Endothelial cell of umbilical vein (primary cell): ENCODE results near the gene ZNF689. TPM values are rescaled to one million over a fixed set of nuclear protein-coding genes. Genes with fewer than 3 reads are reported as not detected.

Experiments used
- BruUV-seq: library from RNA; stranded (reverse); fragments of 400-500 nt; replicated peaks from 2 replicates; lab custom pipeline; 2021; lab: Mats Ljungman, UMichigan
- CTCF ChIA-PET: fragments of 300-600, 350-600 bp; sonication (Branson Sonifier 250); formaldehyde crosslinking; loops from one replicate; lab custom pipeline; 2021; ENCODE audit warnings: antibody characterized with exemption, inconsistent platforms; lab: Charles Lee
- POLR2A ChIA-PET: fragments of 300-600, 350-600 bp; sonication (Branson Sonifier 250); formaldehyde crosslinking; loops from one replicate; lab custom pipeline; 2021; ENCODE audit warnings: antibody characterized with exemption, inconsistent platforms; lab: Charles Lee
- DNase-seq: peaks from one replicate; pipeline ENCODE4 v3.0.0-alpha.2; 2011; ENCODE audit warnings: low read depth, low spot score
- FAIRE-seq: peaks from 2 replicates; lab custom pipeline; 2011; peaks lifted over from hg19 to GRCh38; lab: Jason Lieb, UNC
- H2AFZ ChIP-seq: 2 replicates; pipeline ENCODE4 v1.6.0; 2012; ENCODE audit warnings: low read depth, low read length, control low read depth, inconsistent platforms
- H3K27ac ChIP-seq: 2 replicates; pipeline ENCODE4 v1.5.1; 2011; ENCODE audit warnings: low read depth, mild to moderate bottlenecking, control low read depth, low read length, moderate library complexity; ENCODE audit not compliant: insufficient read depth
- H3K27me3 ChIP-seq, 2 experiments: 2 replicates each; pipeline versions ENCODE4 v1.6.0 to v1.6.1; 2011; ENCODE audit warnings: low read length in 2 of 2, mixed read lengths in 1 of 2; ENCODE audit not compliant: control insufficient read depth in 2 of 2, insufficient read depth in 2 of 2
- H3K36me3 ChIP-seq, 2 experiments: 2 replicates in 1 of 2; 3 replicates in 1 of 2; pipeline ENCODE4 v1.5.1; 2011; ENCODE audit warnings: low read length in 2 of 2, mild to moderate bottlenecking in 1 of 2, moderate library complexity in 1 of 2; ENCODE audit not compliant: control insufficient read depth in 2 of 2, insufficient read depth in 2 of 2; ENCODE audit errors: extremely low read depth in 1 of 2
- H3K4me1 ChIP-seq: 3 replicates; pipeline ENCODE4 v1.5.1; 2011; ENCODE audit warnings: mild to moderate bottlenecking, low read length; ENCODE audit not compliant: control insufficient read depth, insufficient read depth; ENCODE audit errors: extremely low read depth
- H3K4me2 ChIP-seq: 2 replicates; pipeline ENCODE4 v1.6.1; 2011; ENCODE audit warnings: low read length, control low read depth, mixed read lengths; ENCODE audit not compliant: insufficient read depth
- H3K4me3 ChIP-seq, 3 experiments: fragments of 200-600 bp in 1 of 3; sonication (generic), shearing (Covaris generic) in 1 of 3; replicated peaks in 1 of 3; 2 replicates each; pipeline ENCODE4 v1.5.1; 2011 to 2016; ENCODE audit warnings: control low read depth in 3 of 3, low read length in 3 of 3, mild to moderate bottlenecking in 2 of 3, inconsistent platforms in 1 of 3, low read depth in 1 of 3, moderate library complexity in 1 of 3; ENCODE audit not compliant: insufficient read depth in 1 of 3
- H3K79me2 ChIP-seq: 2 replicates; pipeline ENCODE4 v1.6.0; 2012; ENCODE audit warnings: low read length, inconsistent platforms; ENCODE audit not compliant: control insufficient read depth, insufficient read depth
- H3K9ac ChIP-seq: replicated peaks from 2 replicates; pipeline ENCODE3; 2011; ENCODE audit warnings: low read length, control low read depth; ENCODE audit not compliant: insufficient read depth; ENCODE audit errors: extremely low read depth
- H3K9me1 ChIP-seq: replicated peaks from 3 replicates; pipeline ENCODE4 v1.6.0; 2011; ENCODE audit warnings: mild to moderate bottlenecking, low read length; ENCODE audit not compliant: control insufficient read depth, insufficient read depth; ENCODE audit errors: extremely low read depth
- H3K9me3 ChIP-seq: replicated peaks from 2 replicates; pipeline ENCODE4 v1.5.1; 2012; ENCODE audit warnings: low read length, inconsistent platforms; ENCODE audit not compliant: control insufficient read depth, insufficient read depth
- H4K20me1 ChIP-seq: replicated peaks from 2 replicates; pipeline ENCODE3; 2011; ENCODE audit warnings: mild to moderate bottlenecking, low read length; ENCODE audit not compliant: control insufficient read depth, insufficient read depth; ENCODE audit errors: extremely low read depth
- EZH2 ChIP-seq: IDR thresholded peaks from 2 replicates; pipeline ENCODE4 v1.6.1; 2012; ENCODE audit warnings: borderline replicate concordance, low read depth, mild to moderate bottlenecking, moderate library complexity, low read length, inconsistent platforms; ENCODE audit not compliant: severe bottlenecking
- FOS ChIP-seq: IDR thresholded peaks from 2 replicates; pipeline ENCODE4 v1.6.1; 2011; ENCODE audit warnings: mild to moderate bottlenecking, low read length, moderate library complexity, borderline replicate concordance; ENCODE audit not compliant: insufficient read depth
- GATA2 ChIP-seq: IDR thresholded peaks from 2 replicates; pipeline ENCODE4 v1.7.0; 2011; ENCODE audit warnings: low read depth, mild to moderate bottlenecking, moderate library complexity, mixed read lengths, low read length; ENCODE audit not compliant: insufficient read length, insufficient read depth
- JUN ChIP-seq: IDR thresholded peaks from 2 replicates; pipeline ENCODE4 v1.6.1; 2011; ENCODE audit warnings: borderline replicate concordance, low read depth; ENCODE audit not compliant: insufficient read length, insufficient read depth
- MYC ChIP-seq: IDR thresholded peaks from one replicate; pipeline ENCODE4 v1.6.1; 2011; ENCODE audit warnings: mild to moderate bottlenecking, low read depth, low read length
- POLR2A ChIP-seq: IDR thresholded peaks from 2 replicates; pipeline ENCODE4 v1.6.1; 2012; ENCODE audit warnings: low read depth, mild to moderate bottlenecking, control low read depth, low read length
- POLR2AphosphoS5 ChIP-seq: IDR thresholded peaks from 2 replicates; pipeline ENCODE4 v1.6.1; 2012; ENCODE audit warnings: low read depth, mild to moderate bottlenecking, control low read depth, low read length, moderate library complexity; ENCODE audit not compliant: insufficient read depth
- dilution Hi-C: fragments of 300-500 bp; cut with MboI; formaldehyde crosslinking; loops from one replicate; pipeline ENCODE4 v1.15.0; 2019; ENCODE audit warnings: low sequenced_read_pairs; ENCODE audit not compliant: extremely low pct_ligation_motif_present
- intact Hi-C: fragments of 100-400 bp; cut with micrococcal nuclease; formaldehyde crosslinking; loops from one replicate; pipeline ENCODE4 v1.10.0; 2022
- polyA plus RNA-seq, 4 experiments: library from polyadenylated mRNA; depleted of rRNA in 3 of 4; stranded (reverse) in 3 of 4; unstranded in 1 of 4; fragments of >200 nt; gene quantifications; 2 replicates each; pipeline versions ENCODE4 v1.2.1 to v1.2.3, GENCODE V29; 2011 to 2012; ENCODE audit warnings: missing spikeins in 1 of 4
- total RNA-seq: library from RNA; stranded (reverse); gene quantifications from 2 replicates; pipeline ENCODE4 v1.2.3, GENCODE V29; 2021
- TF ChIP-seq, protein P1 (sequence below): IDR thresholded peaks from 2 replicates; pipeline ENCODE4 v1.6.1; 2011; ENCODE audit not compliant: insufficient read depth, insufficient read length
- TF ChIP-seq, protein P2 (sequence below), 2 donors: IDR thresholded peaks; 1 replicate in 1 of 2; 2 replicates in 1 of 2; pipeline ENCODE4 v1.5.1; 2011; ENCODE audit warnings: low read length in 2 of 2, mild to moderate bottlenecking in 2 of 2, moderate library complexity in 2 of 2, control low read depth in 1 of 2, inconsistent platforms in 1 of 2, low read depth in 1 of 2; ENCODE audit not compliant: insufficient read depth in 1 of 2; ENCODE audit errors: extremely low read depth in 1 of 2

The ZNF689 gene
- total and polyA plus RNA-seq, 2 donors (not counting 3 experiments of a cell fraction or from before 2014, with no cell fraction given) = 7.5 to 8.4 TPM

DNA sequence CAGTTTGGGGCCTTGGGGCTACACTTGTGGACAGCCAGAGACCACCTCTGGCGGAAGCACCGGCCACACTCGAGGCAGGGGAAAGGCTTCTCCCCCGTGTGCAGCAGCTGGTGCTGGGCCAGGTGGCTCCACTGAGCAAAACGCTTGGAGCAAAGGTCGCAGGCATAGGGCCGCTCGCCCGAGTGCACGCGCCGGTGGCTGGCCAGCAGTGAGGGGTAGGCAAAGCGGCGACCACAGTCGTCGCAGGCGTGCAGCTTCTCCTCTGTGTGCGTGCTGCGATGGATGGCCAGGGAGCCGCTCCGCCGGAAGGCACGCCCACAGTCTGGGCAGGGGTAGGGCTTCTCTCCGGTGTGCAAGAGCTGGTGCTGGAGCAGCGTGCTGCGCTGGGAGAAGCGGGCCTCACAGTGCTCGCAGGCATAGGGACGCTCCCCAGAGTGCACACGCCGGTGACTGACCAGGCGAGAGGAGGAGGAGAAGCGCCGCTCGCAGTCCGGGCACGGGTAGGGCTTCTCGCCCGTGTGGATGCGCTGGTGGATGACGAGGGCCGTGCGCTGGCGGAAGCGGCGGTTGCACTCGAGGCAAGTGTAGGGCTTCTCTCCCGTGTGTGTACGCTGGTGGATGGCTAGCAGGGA is 5.8 kb downstream of the ZNF689 start:
- no TSS peak for BruUV-seq
- dilution Hi-C loops = no loop called here
- H3K79me2 ChIP-seq = peaks cover 1% of the 10 kb centered on the region
- no peaks in the 10 kb centered on the region for H3K9me1 ChIP-seq
- H3K36me3 ChIP-seq = peaks cover 0 to 22% of the 10 kb centered on the region in 2 experiments
- intact Hi-C loops = no loop called here
- no peak overlapping the region for H2AFZ ChIP-seq
- CTCF ChIA-PET = interaction anchor here (0.9 kb wide), 1 partner anchor 174 kb away, joined by 3 read pairs; the partner anchor contains the start of gene DCTPP1
- no peaks in the 10 kb centered on the region for H3K27me3 ChIP-seq
- no peak overlapping the region for H3K4me3 ChIP-seq
- no peak overlapping the region for H3K4me2 ChIP-seq
- FAIRE-seq = no peak
- H3K4me1 ChIP-seq = peaks cover 4% of the 10 kb centered on the region
- H3K9me3 ChIP-seq = no peaks in the 10 kb centered on the region
- no peak for DNase-seq
- no peak overlapping the region for H3K9ac ChIP-seq
- no peak overlapping the region for H3K27ac ChIP-seq
- no peaks in the 10 kb centered on the region for H4K20me1 ChIP-seq
- no peak for TF ChIP-seq FOS
- TF ChIP-seq POLR2AphosphoS5 = no peak
- POLR2A ChIA-PET = no interaction called here

GRCh38 chr16:30603945-30604315 is 6.3 kb downstream of the ZNF689 start:
- FAIRE-seq (no peak), DNase-seq (no peak)
- H3K9me1 ChIP-seq = no peaks in the 10 kb centered on the region
- CTCF ChIA-PET = interaction anchor here (0.9 kb wide), 1 partner anchor 174 kb away, joined by 3 read pairs; the partner anchor contains the start of gene DCTPP1
- no peak overlapping the region for H3K4me3 ChIP-seq
- POLR2A ChIA-PET = no interaction called here
- H3K4me1 ChIP-seq = no peaks in the 10 kb centered on the region
- H3K79me2 ChIP-seq = no peaks in the 10 kb centered on the region
- H3K27me3 ChIP-seq = no peaks in the 10 kb centered on the region
- BruUV-seq = no TSS peak
- H4K20me1 ChIP-seq = no peaks in the 10 kb centered on the region
- peaks cover 0 to 22% of the 10 kb centered on the region in 2 experiments for H3K36me3 ChIP-seq
- intact Hi-C loops = no loop called here
- no peak overlapping the region for H3K27ac ChIP-seq
- no peak overlapping the region for H3K4me2 ChIP-seq
- no peaks in the 10 kb centered on the region for H3K9me3 ChIP-seq
- H3K9ac ChIP-seq = no peak overlapping the region
- dilution Hi-C loops = no loop called here
- TF ChIP-seq FOS = no peak
- TF ChIP-seq JUN = no peak
- no peak for TF ChIP-seq POLR2AphosphoS5
- TF ChIP-seq, protein P1, sequence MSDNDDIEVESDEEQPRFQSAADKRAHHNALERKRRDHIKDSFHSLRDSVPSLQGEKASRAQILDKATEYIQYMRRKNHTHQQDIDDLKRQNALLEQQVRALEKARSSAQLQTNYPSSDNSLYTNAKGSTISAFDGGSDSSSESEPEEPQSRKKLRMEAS = no peak
- TF ChIP-seq POLR2A = no peak
- TF ChIP-seq MYC = no peak
- no peak for TF ChIP-seq GATA2
- TF ChIP-seq EZH2 = no peak
- TF ChIP-seq, protein P2, sequence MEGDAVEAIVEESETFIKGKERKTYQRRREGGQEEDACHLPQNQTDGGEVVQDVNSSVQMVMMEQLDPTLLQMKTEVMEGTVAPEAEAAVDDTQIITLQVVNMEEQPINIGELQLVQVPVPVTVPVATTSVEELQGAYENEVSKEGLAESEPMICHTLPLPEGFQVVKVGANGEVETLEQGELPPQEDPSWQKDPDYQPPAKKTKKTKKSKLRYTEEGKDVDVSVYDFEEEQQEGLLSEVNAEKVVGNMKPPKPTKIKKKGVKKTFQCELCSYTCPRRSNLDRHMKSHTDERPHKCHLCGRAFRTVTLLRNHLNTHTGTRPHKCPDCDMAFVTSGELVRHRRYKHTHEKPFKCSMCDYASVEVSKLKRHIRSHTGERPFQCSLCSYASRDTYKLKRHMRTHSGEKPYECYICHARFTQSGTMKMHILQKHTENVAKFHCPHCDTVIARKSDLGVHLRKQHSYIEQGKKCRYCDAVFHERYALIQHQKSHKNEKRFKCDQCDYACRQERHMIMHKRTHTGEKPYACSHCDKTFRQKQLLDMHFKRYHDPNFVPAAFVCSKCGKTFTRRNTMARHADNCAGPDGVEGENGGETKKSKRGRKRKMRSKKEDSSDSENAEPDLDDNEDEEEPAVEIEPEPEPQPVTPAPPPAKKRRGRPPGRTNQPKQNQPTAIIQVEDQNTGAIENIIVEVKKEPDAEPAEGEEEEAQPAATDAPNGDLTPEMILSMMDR (IDR thresholded peaks at IDR 0.05; ENCODE audit: extremely low read depth in 1 of 2, insufficient read depth in 1 of 2, low read depth in 1 of 2, low read length in 2 of 2) = no peak
- H2AFZ ChIP-seq = no peak overlapping the region
